Measurements from ENCODE around the gene SCEL. TPM values are rescaled to one million over a fixed set of nuclear protein-coding genes. Genes with fewer than 3 reads are reported as not detected.

SCEL gene
- total and polyA plus RNA-seq, 4 experiments from 2014 or later: not detected

GRCh38 chr13:77563111-77563510 is 27.6 kb downstream of the SCEL start:
- peaks cover 2 to 5% of the 10 kb centered on the region in 2 donors for H3K27me3 Mint-ChIP-seq
- ChIA-PET CTCF (ENCODE audit: partially characterized antibody) (no interaction called here), POLR2A (ENCODE audit: partially characterized antibody) (no interaction called here)
- Histone ChIP-seq H3K36me3 (ENCODE audit: insufficient read depth, low read length) (no peaks in the 10 kb centered on the region), H3K27ac (ENCODE audit: low read depth, low read length) (no peak overlapping the region), H3K4me1 (ENCODE audit: insufficient read depth, low read length) (no peaks in the 10 kb centered on the region), H3K9me3 (ENCODE audit: control insufficient read depth in 1 of 2, low read length in 2 of 2) (no peaks in the 10 kb centered on the region), H3K27me3 (ENCODE audit: insufficient read depth, low read length) (no peaks in the 10 kb centered on the region), H3K4me3 (ENCODE audit: low read length in 2 of 2) (no peak overlapping the region)
- no peak for DNase-seq
- H3K27ac Mint-ChIP-seq: no peak overlapping the region
- no peaks in the 10 kb centered on the region for H3K36me3 Mint-ChIP-seq
- no peaks in the 10 kb centered on the region for H3K9me3 Mint-ChIP-seq
- peaks cover 5 to 14% (median 5%) of the 10 kb centered on the region in 4 donors for H3K4me1 Mint-ChIP-seq
- no peak overlapping the region for H3K4me3 Mint-ChIP-seq
- intact Hi-C loops (cut with micrococcal nuclease): no loop called here

- CTCF ChIA-PET (ENCODE audit: partially characterized antibody): no interaction called here
- POLR2A ChIA-PET (ENCODE audit: partially characterized antibody): no interaction called here
- Histone ChIP-seq H3K36me3 (ENCODE audit: insufficient read depth, low read length) (no peaks in the 10 kb centered on the region), H3K27me3 (ENCODE audit: insufficient read depth, low read length) (no peaks in the 10 kb centered on the region), H3K27ac (ENCODE audit: low read depth, low read length) (no peak overlapping the region), H3K4me3 (ENCODE audit: low read length in 2 of 2) (no peak overlapping the region), H3K4me1 (ENCODE audit: insufficient read depth, low read length) (no peaks in the 10 kb centered on the region), H3K9me3 (ENCODE audit: control insufficient read depth in 1 of 2, low read length in 2 of 2) (no peaks in the 10 kb centered on the region)
- DNase-seq: peak in 2 of 5 donors; percentile 7 to 14
- no peaks in the 10 kb centered on the region for H3K36me3 Mint-ChIP-seq
- no peaks in the 10 kb centered on the region for H3K9me3 Mint-ChIP-seq
- intact Hi-C loops (cut with micrococcal nuclease): no loop called here
- H3K4me1 Mint-ChIP-seq: no peaks in the 10 kb centered on the region
- H3K27ac Mint-ChIP-seq: no peak overlapping the region
- H3K4me3 Mint-ChIP-seq: no peak overlapping the region
- H3K27me3 Mint-ChIP-seq: peaks cover 2 to 10% of the 10 kb centered on the region in 2 donors
These were observed 30.1 kb downstream of the SCEL start for GRCh38 chr13:77565635-77566034.

- no peaks in the 10 kb centered on the region for H3K27me3 ChIP-seq (ENCODE audit: insufficient read depth, low read length)
- H3K27ac ChIP-seq (ENCODE audit: low read depth, low read length): no peak overlapping the region
- H3K4me1 ChIP-seq (ENCODE audit: insufficient read depth, low read length): no peaks in the 10 kb centered on the region
- Mint-ChIP-seq H3K9me3 (no peaks in the 10 kb centered on the region), H3K4me1 (no peaks in the 10 kb centered on the region), H3K4me3 (no peak overlapping the region), H3K27ac (no peak overlapping the region), H3K27me3 (peaks cover 14 to 19% of the 10 kb centered on the region in 2 donors), H3K36me3 (no peaks in the 10 kb centered on the region)
- POLR2A ChIA-PET (ENCODE audit: partially characterized antibody): no interaction called here
- H3K36me3 ChIP-seq (ENCODE audit: insufficient read depth, low read length): no peaks in the 10 kb centered on the region
- DNase-seq: no peak
- no peak overlapping the region for H3K4me3 ChIP-seq (ENCODE audit: low read length in 2 of 2)
- H3K9me3 ChIP-seq (ENCODE audit: control insufficient read depth in 1 of 2, low read length in 2 of 2): no peaks in the 10 kb centered on the region
- intact Hi-C loops (cut with micrococcal nuclease): no loop called here
- CTCF ChIA-PET (ENCODE audit: partially characterized antibody): no interaction called here
These were observed 36.5 kb downstream of the SCEL start for GRCh38 chr13:77571956-77572355.

- Mint-ChIP-seq H3K4me3 (no peak overlapping the region), H3K36me3 (no peaks in the 10 kb centered on the region), H3K27ac (no peak overlapping the region), H3K9me3 (no peaks in the 10 kb centered on the region), H3K27me3 (peaks cover 24 to 34% of the 10 kb centered on the region in 2 donors), H3K4me1 (no peaks in the 10 kb centered on the region)
- H3K9me3 ChIP-seq (ENCODE audit: control insufficient read depth in 1 of 2, low read length in 2 of 2): no peaks in the 10 kb centered on the region
- no peak overlapping the region for H3K4me3 ChIP-seq (ENCODE audit: low read length in 2 of 2)
- POLR2A ChIA-PET (ENCODE audit: partially characterized antibody): no interaction called here
- CTCF ChIA-PET (ENCODE audit: partially characterized antibody): interaction anchor here (1.5 kb wide), 1 partner anchor 19 kb away, joined by 4 read pairs; no protein-coding TSS in a partner anchor
- H3K27ac ChIP-seq (ENCODE audit: low read depth, low read length): no peak overlapping the region
- intact Hi-C loops (cut with micrococcal nuclease): no loop called here
- H3K4me1 ChIP-seq (ENCODE audit: insufficient read depth, low read length): no peaks in the 10 kb centered on the region
- DNase-seq: no peak
- H3K36me3 ChIP-seq (ENCODE audit: insufficient read depth, low read length): no peaks in the 10 kb centered on the region
- H3K27me3 ChIP-seq (ENCODE audit: insufficient read depth, low read length): no peaks in the 10 kb centered on the region
These were observed 38.6 kb downstream of the SCEL start for GRCh38 chr13:77574096-77574495.

- Histone ChIP-seq H3K36me3 (ENCODE audit: insufficient read depth, low read length) (no peaks in the 10 kb centered on the region), H3K4me1 (ENCODE audit: insufficient read depth, low read length) (no peaks in the 10 kb centered on the region), H3K9me3 (ENCODE audit: control insufficient read depth in 1 of 2, low read length in 2 of 2) (no peaks in the 10 kb centered on the region), H3K27ac (ENCODE audit: low read depth, low read length) (no peak overlapping the region), H3K27me3 (ENCODE audit: insufficient read depth, low read length) (no peaks in the 10 kb centered on the region), H3K4me3 (ENCODE audit: low read length in 2 of 2) (no peak overlapping the region)
- no peaks in the 10 kb centered on the region for H3K36me3 Mint-ChIP-seq
- ChIA-PET CTCF (ENCODE audit: partially characterized antibody) (no interaction called here), POLR2A (ENCODE audit: partially characterized antibody) (no interaction called here)
- H3K4me3 Mint-ChIP-seq: no peak overlapping the region
- H3K27ac Mint-ChIP-seq: no peak overlapping the region
- no peaks in the 10 kb centered on the region for H3K9me3 Mint-ChIP-seq
- intact Hi-C loops (cut with micrococcal nuclease): no loop called here
- peaks cover 23 to 36% of the 10 kb centered on the region in 2 donors for H3K27me3 Mint-ChIP-seq
- H3K4me1 Mint-ChIP-seq: no peaks in the 10 kb centered on the region
- DNase-seq: no peak
These were observed 44.5 kb downstream of the SCEL start for GRCh38 chr13:77579959-77580358.

GRCh38 chr13:77580748-77581147 is 45.2 kb downstream of the SCEL start:
- intact Hi-C loops (cut with micrococcal nuclease): no loop called here
- Mint-ChIP-seq H3K9me3 (no peaks in the 10 kb centered on the region), H3K4me1 (no peaks in the 10 kb centered on the region), H3K27me3 (peaks cover 22 to 36% of the 10 kb centered on the region in 2 donors), H3K36me3 (no peaks in the 10 kb centered on the region), H3K4me3 (no peak overlapping the region), H3K27ac (no peak overlapping the region)
- no peaks in the 10 kb centered on the region for H3K27me3 ChIP-seq (ENCODE audit: insufficient read depth, low read length)
- DNase-seq: no peak
- H3K9me3 ChIP-seq (ENCODE audit: control insufficient read depth in 1 of 2, low read length in 2 of 2): no peaks in the 10 kb centered on the region
- CTCF ChIA-PET (ENCODE audit: partially characterized antibody): no interaction called here
- H3K4me1 ChIP-seq (ENCODE audit: insufficient read depth, low read length): no peaks in the 10 kb centered on the region
- POLR2A ChIA-PET (ENCODE audit: partially characterized antibody): no interaction called here
- no peak overlapping the region for H3K27ac ChIP-seq (ENCODE audit: low read depth, low read length)
- H3K36me3 ChIP-seq (ENCODE audit: insufficient read depth, low read length): no peaks in the 10 kb centered on the region
- no peak overlapping the region for H3K4me3 ChIP-seq (ENCODE audit: low read length in 2 of 2)

GRCh38 chr13:77583581-77583980 is 48.1 kb downstream of the SCEL start:
- H3K36me3 ChIP-seq (ENCODE audit: insufficient read depth, low read length): no peaks in the 10 kb centered on the region
- H3K27ac ChIP-seq (ENCODE audit: low read depth, low read length): no peak overlapping the region
- no peak for DNase-seq
- no peaks in the 10 kb centered on the region for H3K9me3 ChIP-seq (ENCODE audit: control insufficient read depth in 1 of 2, low read length in 2 of 2)
- Mint-ChIP-seq H3K36me3 (no peaks in the 10 kb centered on the region), H3K4me3 (no peak overlapping the region), H3K27me3 (peaks cover 10 to 12% of the 10 kb centered on the region in 2 donors), H3K4me1 (no peaks in the 10 kb centered on the region), H3K27ac (no peak overlapping the region), H3K9me3 (no peaks in the 10 kb centered on the region)
- ChIA-PET CTCF (ENCODE audit: partially characterized antibody) (interaction anchor here (1.2 to 1.7 kb wide), 2 partner anchors 10 to 13 kb away, joined by 3 to 4 read pairs; no protein-coding TSS in a partner anchor), POLR2A (ENCODE audit: partially characterized antibody) (no interaction called here)
- no peaks in the 10 kb centered on the region for H3K4me1 ChIP-seq (ENCODE audit: insufficient read depth, low read length)
- no peak overlapping the region for H3K4me3 ChIP-seq (ENCODE audit: low read length in 2 of 2)
- intact Hi-C loops (cut with micrococcal nuclease): no loop called here
- no peaks in the 10 kb centered on the region for H3K27me3 ChIP-seq (ENCODE audit: insufficient read depth, low read length)

GRCh38 chr13:77584106-77584505 is 48.6 kb downstream of the SCEL start:
- CTCF ChIA-PET (ENCODE audit: partially characterized antibody): interaction anchor here (1.2 to 1.7 kb wide), 2 partner anchors 9 to 14 kb away, joined by 3 to 4 read pairs; no protein-coding TSS in a partner anchor

More at GRCh38 chr13:77584106-77584505, 48.6 kb downstream of the SCEL start:
- intact Hi-C loops (cut with micrococcal nuclease): no loop called here
- Mint-ChIP-seq H3K4me3 (no peak overlapping the region), H3K9me3 (no peaks in the 10 kb centered on the region), H3K27ac (no peak overlapping the region), H3K4me1 (no peaks in the 10 kb centered on the region), H3K27me3 (peaks cover 5 to 8% of the 10 kb centered on the region in 2 donors), H3K36me3 (no peaks in the 10 kb centered on the region)
- POLR2A ChIA-PET (ENCODE audit: partially characterized antibody): no interaction called here
- Histone ChIP-seq H3K4me3 (ENCODE audit: low read length in 2 of 2) (no peak overlapping the region), H3K4me1 (ENCODE audit: insufficient read depth, low read length) (no peaks in the 10 kb centered on the region), H3K9me3 (ENCODE audit: control insufficient read depth in 1 of 2, low read length in 2 of 2) (no peaks in the 10 kb centered on the region), H3K27me3 (ENCODE audit: insufficient read depth, low read length) (no peaks in the 10 kb centered on the region), H3K36me3 (ENCODE audit: insufficient read depth, low read length) (no peaks in the 10 kb centered on the region), H3K27ac (ENCODE audit: low read depth, low read length) (no peak overlapping the region)
- no peak for DNase-seq
